Adrenal gland (tissue), 12 donors: ENCODE results near the gene CENPF. TPM values are rescaled to one million over a fixed set of nuclear protein-coding genes. Genes with fewer than 3 reads are reported as not detected.

Experiments
- DNase-seq, 7 donors: peaks; one replicate each; pipeline ENCODE4 v3.0.0-alpha.2; 2019 to 2020
- H3K27ac ChIP-seq, 5 donors: fragments of 200-600 bp; sonication (generic) in 4 of 5; 1 replicate in 3 of 5; 2 replicates in 2 of 5; pipeline versions ENCODE4 v1.5.1 to v1.8.0; 2016 to 2020; ENCODE audit warnings: mild to moderate bottlenecking in 1 of 5
- H3K27me3 ChIP-seq: fragments of 200-600 bp; 2 replicates; pipeline ENCODE4 v1.8.0; 2021
- H3K36me3 ChIP-seq, 2 donors: fragments of 200-600 bp; replicated peaks in 1 of 2; 1 replicate in 1 of 2; 2 replicates in 1 of 2; pipeline versions ENCODE4 v1.5.1 to v1.8.0; 2018 to 2022
- H3K4me1 ChIP-seq, 2 donors: fragments of 200-600 bp; replicated peaks in 1 of 2; 1 replicate in 1 of 2; 2 replicates in 1 of 2; pipeline versions ENCODE4 v1.5.1 to v1.8.0; 2018 to 2021
- H3K4me3 ChIP-seq, 4 donors: fragments of 200-600 bp; sonication (generic) in 3 of 4; one replicate each; pipeline ENCODE4 v1.5.1; 2016 to 2018
- H3K9me3 ChIP-seq, 3 donors: fragments of 200-600 bp; sonication (generic) in 1 of 3; replicated peaks in 1 of 3; 1 replicate in 2 of 3; 2 replicates in 1 of 3; pipeline versions ENCODE4 v1.5.1 to v1.8.0; 2016 to 2021
- CTCF ChIP-seq, 6 experiments: fragments of 450-650 bp in 4 of 6; fragments of 200-600 bp in 2 of 6; sonication (generic) in 1 of 6; IDR thresholded peaks; 1 replicate in 5 of 6; 2 replicates in 1 of 6; pipeline versions ENCODE4 v1.5.1 to v1.8.0; 2016 to 2021; ENCODE audit warnings: antibody characterized with exemption in 6 of 6, mild to moderate bottlenecking in 2 of 6, moderate library complexity in 1 of 6
- POLR2A ChIP-seq, 2 donors: fragments of 450-650 bp; IDR thresholded peaks; one replicate each; pipeline ENCODE4 v1.6.1; 2017; ENCODE audit warnings: antibody characterized with exemption in 2 of 2, mild to moderate bottlenecking in 2 of 2, moderate library complexity in 1 of 2
- WGBS, 4 donors: extraction: QIAGEN DNeasy Blood & Tissue Kit in 2 of 4; methylation state at CpG; one replicate each; pipeline versions ENCODE4 v1.1.5 to v1.1.7; 2013 to 2017; 5-methylcytosine and 5-hydroxymethylcytosine counted together
- intact Hi-C, 2 donors: fragments of 100-400 bp; cut with DNase I; formaldehyde crosslinking; loops; one replicate each; pipeline versions ENCODE4 v1.14.1 to v1.15.0; 2022 to 2023
- polyA plus RNA-seq, 3 donors: library from polyadenylated mRNA; stranded (reverse); fragments of 200-250 nt in 2 of 3; fragments of 350-450 nt in 1 of 3; fragmentation: Illumina TruSeq in 1 of 3; extraction: RNeasy Lipid Tissue Mini Kit (QIAGEN cat#74804) in 1 of 3; gene quantifications; one replicate each; pipeline ENCODE4 v1.2.3, GENCODE V29; 2013 to 2014
- total RNA-seq, 9 donors: library from RNA; depleted of rRNA in 4 of 9; stranded (reverse); fragments of >200 nt in 4 of 9; fragments of 120-200 nt in 1 of 9; fragmentation: NEBNext Ultra II Directional in 1 of 9; extraction: Animal tissue kit (Norgen Biotek cat#: 25700) in 1 of 9; gene quantifications; one replicate each; pipeline versions ENCODE4 v1.1.0 to v1.2.4, GENCODE V29; 2013 to 2023
- donor health status: healthy with polysubstance abuse.
- donor health status: Bipolar disorder and iron deficiency.
- donor health status: DM: yes; HTN: yes; CAD: no.
- donor health status: DM: no; HTN: no; CAD: no.
- donor health status: DM: no; HTN: no; CAD: no.
- donor health status: DM: yes; HTN: yes; CAD: no.

Gene CENPF
- total and polyA plus RNA-seq, 12 donors, result 0.48 to 36.2 (median 2.9) TPM

GRCh38 chr1:214623430-214623829, 20.4 kb downstream of the CENPF start:
- Histone ChIP-seq H3K4me3 (no peak overlapping the region), H3K36me3 (no peaks in the 10 kb centered on the region), H3K27ac (no peak overlapping the region), H3K27me3 (no peaks in the 10 kb centered on the region), H3K9me3 (no peaks in the 10 kb centered on the region), H3K4me1 (no peaks in the 10 kb centered on the region)
- no peak for TF ChIP-seq POLR2A (IDR thresholded peaks at IDR 0.05)
- TF ChIP-seq CTCF (IDR thresholded peaks at IDR 0.05), result no peak
- DNase-seq, result no peak
- WGBS, 4 donors, result 83 to 97% (median 88%) methylated on average over 1 of the region's 1 CpG
- intact Hi-C loops, result no loop called here

- Histone ChIP-seq H3K9me3 (no peaks in the 10 kb centered on the region), H3K36me3 (no peaks in the 10 kb centered on the region), H3K4me1 (no peaks in the 10 kb centered on the region), H3K27me3 (no peaks in the 10 kb centered on the region), H3K27ac (no peak overlapping the region), H3K4me3 (no peak overlapping the region)
- intact Hi-C loops, result loop anchor here in 1 of 2 donors (10.0 kb wide), 1 partner anchor 893 kb away; no protein-coding TSS in a partner anchor
- TF ChIP-seq POLR2A (IDR thresholded peaks at IDR 0.05), result no peak
- TF ChIP-seq CTCF (IDR thresholded peaks at IDR 0.05), result no peak
- no peak for DNase-seq
- WGBS, 4 donors, result 62 to 93% (median 91%) methylated on average over 4 of the region's 4 CpGs
Observed at GRCh38 chr1:214632091-214632490, 29.1 kb downstream of the CENPF start.

GRCh38 chr1:214633686-214634085, 30.7 kb downstream of the CENPF start:
- intact Hi-C loops, result loop anchor here in 1 of 2 donors (10.0 kb wide), 1 partner anchor 891 kb away; no protein-coding TSS in a partner anchor
- Histone ChIP-seq H3K4me1 (no peaks in the 10 kb centered on the region), H3K27me3 (no peaks in the 10 kb centered on the region), H3K4me3 (no peak overlapping the region), H3K9me3 (no peaks in the 10 kb centered on the region), H3K27ac (no peak overlapping the region), H3K36me3 (no peaks in the 10 kb centered on the region)
- DNase-seq, result no peak
- no peak for TF ChIP-seq CTCF (IDR thresholded peaks at IDR 0.05)
- TF ChIP-seq POLR2A (IDR thresholded peaks at IDR 0.05), result no peak
- WGBS, 4 donors, result 91 to 94% (median 93%) methylated on average over 5 of the region's 5 CpGs

GRCh38 chr1:214634267-214634666, 31.3 kb downstream of the CENPF start:
- H3K4me3 ChIP-seq, result no peak overlapping the region
- H3K27me3 ChIP-seq, result no peaks in the 10 kb centered on the region
- TF ChIP-seq POLR2A (IDR thresholded peaks at IDR 0.05) (no peak), CTCF (IDR thresholded peaks at IDR 0.05) (no peak)
- H3K4me1 ChIP-seq, result no peaks in the 10 kb centered on the region
- intact Hi-C loops, result loop anchor here in 1 of 2 donors (10.0 kb wide), 1 partner anchor 891 kb away; no protein-coding TSS in a partner anchor
- no peak for DNase-seq
- no peak overlapping the region for H3K27ac ChIP-seq
- no peaks in the 10 kb centered on the region for H3K36me3 ChIP-seq
- H3K9me3 ChIP-seq, result no peaks in the 10 kb centered on the region
